GM19463 (cell line): ENCODE measurements around the gene CACNA2D2.

Experiments
- ATAC-seq: cut with Tn5 transposase; IDR thresholded peaks from one replicate; pipeline ENCODE4 v1.9.1; 2021; ENCODE audit warnings: mild to moderate bottlenecking, moderate library complexity; ENCODE audit not compliant: unreplicated experiment

CACNA2D2 gene

GRCh38 chr3:50470658-50471057 lies 32.8 kb downstream of the CACNA2D2 start:
- ATAC-seq, result no peak

- ATAC-seq, result no peak
These were observed 35.5 kb downstream of the CACNA2D2 start for GRCh38 chr3:50467919-50468318.

- ATAC-seq, result no peak
These were observed 37.3 kb downstream of the CACNA2D2 start for GRCh38 chr3:50466177-50466576.

GRCh38 chr3:50464569-50464968 lies 38.9 kb downstream of the CACNA2D2 start:
- ATAC-seq, result no peak

- ATAC-seq, result no peak
These were observed 43.6 kb downstream of the CACNA2D2 start for GRCh38 chr3:50459785-50460184.

- no peak for ATAC-seq
These were observed 45.4 kb downstream of the CACNA2D2 start for GRCh38 chr3:50457988-50458387.

- ATAC-seq, result no peak
These were observed 48.0 kb downstream of the CACNA2D2 start for GRCh38 chr3:50455161-50456018.

GRCh38 chr3:50454481-50455070 lies 48.9 kb downstream of the CACNA2D2 start:
- no peak for ATAC-seq

GRCh38 chr3:50453907-50454306 lies 49.5 kb downstream of the CACNA2D2 start:
- ATAC-seq, result no peak

GRCh38 chr3:50450209-50450921 lies 53.1 kb downstream of the CACNA2D2 start:
- no peak for ATAC-seq

GRCh38 chr3:50448752-50449539 lies 54.5 kb downstream of the CACNA2D2 start:
- no peak for ATAC-seq

- ATAC-seq, result no peak
These were observed 56.1 kb downstream of the CACNA2D2 start for GRCh38 chr3:50447290-50447840.

- no peak for ATAC-seq
These were observed 57.5 kb downstream of the CACNA2D2 start for GRCh38 chr3:50445919-50446318.

- no peak for ATAC-seq
These were observed 58.7 kb downstream of the CACNA2D2 start for GRCh38 chr3:50444782-50445181.

GRCh38 chr3:50444213-50444612 lies 59.2 kb downstream of the CACNA2D2 start:
- ATAC-seq, result no peak

- no peak for ATAC-seq
These were observed 60.4 kb downstream of the CACNA2D2 start for GRCh38 chr3:50442945-50443579.

- ATAC-seq, result no peak
These were observed 61.8 kb downstream of the CACNA2D2 start for GRCh38 chr3:50441424-50442217.

- no peak for ATAC-seq
These were observed 67.2 kb downstream of the CACNA2D2 start for GRCh38 chr3:50436114-50436674.
